Measurements from ENCODE around the gene GOLGA6A. TPM values are rescaled to one million over a fixed set of nuclear protein-coding genes. Genes with fewer than 3 reads are reported as not detected.
A peak's percentile ranks its signal among the peaks of the same experiment; 100 is the strongest.
"Not testable (repeated sequence)": the region's sequence is repeated elsewhere in the genome, so short reads cannot be mapped to it uniquely, and the experiment has no call there.

The GOLGA6A gene
- total and polyA plus RNA-seq, 3 donors from 2014 or later, result 24.6 to 42.4 (median 32.4) TPM

DNA sequence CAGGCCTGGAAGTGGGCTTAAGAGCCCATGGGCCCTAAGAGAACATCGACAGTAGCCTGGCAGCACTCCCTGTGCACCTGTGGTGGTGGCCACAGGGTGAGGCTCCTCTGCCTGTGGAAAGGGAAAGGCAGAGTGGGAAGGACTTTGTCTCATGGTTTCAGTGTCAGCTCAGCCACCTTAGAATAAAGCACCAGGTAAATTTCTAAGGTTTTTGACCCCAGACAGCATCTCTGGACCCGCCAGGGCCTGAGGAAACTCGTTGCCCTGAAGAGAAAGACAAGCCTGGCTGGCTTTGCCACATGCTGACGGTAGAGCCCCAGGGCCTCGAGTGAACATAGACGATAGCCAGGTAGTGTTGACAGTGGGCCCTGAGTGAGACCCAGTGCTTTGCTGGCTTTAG, 22.1 kb downstream of the GOLGA6A start:
- DNase-seq, result no peak
- H3K27ac ChIP-seq, result no peak overlapping the region
- no peak for TF ChIP-seq CTCF (IDR thresholded peaks at IDR 0.05)
- TF ChIP-seq POLR2A (IDR thresholded peaks at IDR 0.05), result no peak
- no peaks in the 10 kb centered on the region for H3K36me3 ChIP-seq (ENCODE audit: low read depth, missing control alignments)
- intact Hi-C loops (cut with DNase I; ENCODE audit: low total_unique reads), result no loop called here
- H3K27me3 ChIP-seq, result no peaks in the 10 kb centered on the region
- WGBS, 2 donors, result 94 to 100% methylated on average over 2 to 6 of the region's 6 CpGs
- H3K9me3 ChIP-seq, result no peaks in the 10 kb centered on the region
- H3K4me3 ChIP-seq, result no peak overlapping the region
- H3K4me1 ChIP-seq, result no peaks in the 10 kb centered on the region

GRCh38 chr15:74059050-74059833, 23.1 kb downstream of the GOLGA6A start:
- H3K36me3 ChIP-seq (ENCODE audit: low read depth, missing control alignments); intact Hi-C loops (cut with DNase I; ENCODE audit: low total_unique reads); H3K4me3 ChIP-seq; H3K4me1 ChIP-seq; DNase-seq; H3K9me3 ChIP-seq; H3K27ac ChIP-seq; H3K27me3 ChIP-seq: not testable (repeated sequence)
- whole genome bisulfite sequencing, 2 donors, result 91 to 92% methylated on average over 6 of the region's 6 CpGs

- DNase-seq; H3K4me1 ChIP-seq; H3K9me3 ChIP-seq; H3K36me3 ChIP-seq (ENCODE audit: low read depth, missing control alignments); intact Hi-C loops (cut with DNase I; ENCODE audit: low total_unique reads); H3K27ac ChIP-seq; H3K4me3 ChIP-seq; H3K27me3 ChIP-seq: not testable (repeated sequence)
- 86 to 93% methylated on average over 5 of the region's 5 CpGs for WGBS, 2 donors
Observed at GRCh38 chr15:74056330-74056729, 26.0 kb downstream of the GOLGA6A start.

DNA sequence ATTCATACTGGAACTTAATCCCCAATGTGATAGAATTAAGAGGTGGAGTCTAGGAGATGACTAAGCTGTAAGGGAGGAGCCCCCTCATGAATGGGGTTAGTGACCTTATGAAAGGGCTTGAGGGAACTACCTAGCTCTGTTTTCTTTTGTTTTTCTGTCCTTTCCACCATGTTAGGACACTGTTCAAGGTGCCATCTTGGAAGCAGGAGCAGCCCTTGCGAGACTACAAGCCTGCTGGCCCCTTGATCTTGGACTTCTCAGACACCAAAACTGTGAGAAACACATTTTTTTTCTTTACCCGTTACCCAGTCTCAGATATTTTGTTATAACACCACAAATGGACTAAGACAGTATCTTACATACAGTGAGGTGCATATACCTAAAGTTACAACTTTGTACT, 26.5 kb downstream of the GOLGA6A start:
- no peak for DNase-seq
- Histone ChIP-seq H3K4me3 (no peak overlapping the region), H3K9me3 (no peaks in the 10 kb centered on the region), H3K36me3 (ENCODE audit: low read depth, missing control alignments) (no peaks in the 10 kb centered on the region), H3K4me1 (peaks cover 10% of the 10 kb centered on the region), H3K27me3 (no peaks in the 10 kb centered on the region), H3K27ac (no peak overlapping the region)
- no peak for TF ChIP-seq POLR2A (IDR thresholded peaks at IDR 0.05)
- TF ChIP-seq CTCF (IDR thresholded peaks at IDR 0.05), result no peak
- WGBS, 2 donors, result 71 to 80% methylated on average over 2 of the region's 2 CpGs
- intact Hi-C loops (cut with DNase I; ENCODE audit: low total_unique reads), result no loop called here

DNA sequence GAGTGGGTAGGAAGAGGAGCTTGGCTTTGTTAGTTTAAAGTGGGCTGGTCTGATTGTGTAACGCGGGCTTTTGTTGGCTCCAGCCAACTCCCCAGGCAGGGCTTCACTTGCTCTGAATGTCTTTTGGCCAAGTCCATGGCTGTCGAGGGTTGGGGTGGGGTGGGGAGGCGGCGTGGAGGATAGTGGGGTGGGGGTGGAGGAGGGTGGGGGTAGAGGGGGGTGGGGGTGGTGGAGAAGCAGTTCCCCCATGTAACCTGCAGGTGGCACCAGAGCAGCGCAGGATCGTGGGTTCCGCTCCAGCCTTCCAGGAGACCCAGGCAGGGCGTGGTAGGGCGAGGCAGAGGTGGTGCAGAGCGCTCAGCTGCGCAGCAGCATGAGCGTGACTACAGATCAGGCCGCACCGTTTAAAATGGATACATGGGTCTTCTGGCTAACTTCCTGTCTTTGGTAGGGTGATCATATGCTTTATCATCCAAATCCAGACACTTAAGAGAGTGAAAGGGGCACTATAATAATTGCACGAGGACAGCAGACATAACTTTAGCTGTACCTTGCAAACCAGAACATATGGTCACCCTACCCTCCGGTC, 28.3 kb downstream of the GOLGA6A start:
- WGBS, 2 donors, result 7 to 10% methylated on average over 14 of the region's 17 CpGs
- Histone ChIP-seq H3K4me1 (peaks cover 14% of the 10 kb centered on the region), H3K36me3 (ENCODE audit: low read depth, missing control alignments) (no peaks in the 10 kb centered on the region), H3K4me3 (no peak overlapping the region), H3K27me3 (no peaks in the 10 kb centered on the region), H3K27ac (peak overlapping the region in 1 of 2 donors; percentile 28), H3K9me3 (no peaks in the 10 kb centered on the region)
- no peak for TF ChIP-seq POLR2A (IDR thresholded peaks at IDR 0.05)
- TF ChIP-seq CTCF (IDR thresholded peaks at IDR 0.05), result peak in 2 of 3 experiments; percentile 59 to 82
- peak; percentile 79 for DNase-seq
- intact Hi-C loops (cut with DNase I; ENCODE audit: low total_unique reads), result no loop called here

Data from testis (tissue), 3 donors.